ENCODE data around the gene CTBP1.

GRCh38 chr4:1191621-1192020, 57.3 kb downstream of the CTBP1 start:
- TF ChIP-seq CTCF (IDR thresholded peaks at IDR 0.05; ENCODE audit: poor library complexity, severe bottlenecking) (no peak), TAF1 (IDR thresholded peaks at IDR 0.05; ENCODE audit: low read depth) (no peak), SMC3 (conservative IDR thresholded peaks at IDR 0.05; ENCODE audit: poor library complexity) (no peak), EZH2 (IDR thresholded peaks at IDR 0.05; ENCODE audit: borderline replicate concordance, insufficient read depth, low read length, poor library complexity, severe bottlenecking) (no peak), POLR2AphosphoS5 (IDR thresholded peaks at IDR 0.05) (no peak), REST (IDR thresholded peaks at IDR 0.05; ENCODE audit: borderline replicate concordance) (no peak), EP300 (conservative IDR thresholded peaks at IDR 0.05; ENCODE audit: poor library complexity, severe bottlenecking) (no peak), RAD21 (conservative IDR thresholded peaks at IDR 0.05) (no peak), MXI1 (conservative IDR thresholded peaks at IDR 0.05; ENCODE audit: poor library complexity, severe bottlenecking) (no peak)
